HFF-Myc (cell line): ENCODE data around the gene KCNC1.

ENCODE experiments used
- DNase-seq: peaks from one replicate; pipeline ENCODE4 v3.0.0-alpha.2; 2011; ENCODE audit warnings: low read depth; ENCODE audit errors: extremely low read depth
- H3K4me3 ChIP-seq: replicated peaks from 2 replicates; pipeline ENCODE4 v1.5.1; 2011; ENCODE audit warnings: low read depth, mild to moderate bottlenecking, control low read depth, low read length
- TF ChIP-seq, protein P1 (sequence below): IDR thresholded peaks from 2 replicates; pipeline ENCODE4 v1.5.1; 2012; ENCODE audit warnings: mild to moderate bottlenecking, low read depth, low read length, control low read depth; ENCODE audit errors: missing control alignments

The KCNC1 gene

DNA sequence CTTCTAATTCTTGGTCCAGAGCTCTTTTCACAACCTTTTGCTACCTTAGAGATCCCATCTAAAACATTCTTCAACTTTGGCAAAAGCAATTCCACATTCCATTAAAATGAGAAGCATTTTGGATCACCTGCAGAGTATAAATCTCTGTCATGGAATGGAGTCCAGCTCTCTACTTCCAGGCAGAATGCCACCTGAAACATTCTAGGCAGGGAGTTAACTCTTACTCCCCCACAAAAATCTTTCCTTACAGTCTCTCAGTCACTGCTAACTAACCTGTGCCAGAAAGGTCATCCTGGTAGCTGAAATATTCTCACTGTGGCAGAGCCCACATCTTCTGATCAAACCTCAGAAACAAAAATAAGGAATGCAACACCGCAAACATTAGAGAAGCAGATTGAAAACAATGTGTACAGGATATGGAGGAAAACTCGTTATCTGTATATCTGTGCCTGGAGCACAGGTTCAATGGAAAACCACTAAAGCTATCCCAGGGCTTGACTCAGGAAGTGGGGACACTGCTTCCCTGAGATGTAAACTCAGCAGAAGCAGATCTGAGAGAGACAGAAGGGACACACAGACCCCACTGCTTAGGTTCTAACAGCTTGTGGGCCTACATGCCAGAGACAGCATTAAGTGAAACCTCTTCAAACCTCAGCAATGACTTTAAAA lies 78.9 kb downstream of the KCNC1 start:
- no peak for DNase-seq
- no peak overlapping the region for H3K4me3 ChIP-seq
- TF ChIP-seq, protein P1, sequence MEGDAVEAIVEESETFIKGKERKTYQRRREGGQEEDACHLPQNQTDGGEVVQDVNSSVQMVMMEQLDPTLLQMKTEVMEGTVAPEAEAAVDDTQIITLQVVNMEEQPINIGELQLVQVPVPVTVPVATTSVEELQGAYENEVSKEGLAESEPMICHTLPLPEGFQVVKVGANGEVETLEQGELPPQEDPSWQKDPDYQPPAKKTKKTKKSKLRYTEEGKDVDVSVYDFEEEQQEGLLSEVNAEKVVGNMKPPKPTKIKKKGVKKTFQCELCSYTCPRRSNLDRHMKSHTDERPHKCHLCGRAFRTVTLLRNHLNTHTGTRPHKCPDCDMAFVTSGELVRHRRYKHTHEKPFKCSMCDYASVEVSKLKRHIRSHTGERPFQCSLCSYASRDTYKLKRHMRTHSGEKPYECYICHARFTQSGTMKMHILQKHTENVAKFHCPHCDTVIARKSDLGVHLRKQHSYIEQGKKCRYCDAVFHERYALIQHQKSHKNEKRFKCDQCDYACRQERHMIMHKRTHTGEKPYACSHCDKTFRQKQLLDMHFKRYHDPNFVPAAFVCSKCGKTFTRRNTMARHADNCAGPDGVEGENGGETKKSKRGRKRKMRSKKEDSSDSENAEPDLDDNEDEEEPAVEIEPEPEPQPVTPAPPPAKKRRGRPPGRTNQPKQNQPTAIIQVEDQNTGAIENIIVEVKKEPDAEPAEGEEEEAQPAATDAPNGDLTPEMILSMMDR: no peak

DNA sequence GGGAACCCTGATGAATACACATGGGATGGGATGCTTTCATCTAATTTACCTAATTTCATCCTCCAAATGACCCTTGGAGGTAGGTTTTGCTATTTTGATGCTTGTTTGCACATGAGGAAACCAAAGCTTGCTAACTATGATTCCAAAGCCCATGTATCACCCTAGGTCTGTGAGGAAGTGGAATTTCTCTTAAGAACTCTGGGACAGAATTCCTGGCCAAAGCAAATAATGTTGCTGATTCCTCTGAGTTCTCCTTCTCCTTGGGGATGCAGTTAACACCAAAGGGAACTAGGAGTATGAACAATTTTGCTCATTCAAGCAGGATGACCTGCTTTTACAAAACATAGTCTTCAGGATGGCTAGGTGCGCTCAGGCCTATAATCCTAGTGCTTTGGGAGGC lies 80.0 kb downstream of the KCNC1 start:
- TF ChIP-seq, protein P1: no peak
- no peak overlapping the region for H3K4me3 ChIP-seq
- DNase-seq: no peak

DNA sequence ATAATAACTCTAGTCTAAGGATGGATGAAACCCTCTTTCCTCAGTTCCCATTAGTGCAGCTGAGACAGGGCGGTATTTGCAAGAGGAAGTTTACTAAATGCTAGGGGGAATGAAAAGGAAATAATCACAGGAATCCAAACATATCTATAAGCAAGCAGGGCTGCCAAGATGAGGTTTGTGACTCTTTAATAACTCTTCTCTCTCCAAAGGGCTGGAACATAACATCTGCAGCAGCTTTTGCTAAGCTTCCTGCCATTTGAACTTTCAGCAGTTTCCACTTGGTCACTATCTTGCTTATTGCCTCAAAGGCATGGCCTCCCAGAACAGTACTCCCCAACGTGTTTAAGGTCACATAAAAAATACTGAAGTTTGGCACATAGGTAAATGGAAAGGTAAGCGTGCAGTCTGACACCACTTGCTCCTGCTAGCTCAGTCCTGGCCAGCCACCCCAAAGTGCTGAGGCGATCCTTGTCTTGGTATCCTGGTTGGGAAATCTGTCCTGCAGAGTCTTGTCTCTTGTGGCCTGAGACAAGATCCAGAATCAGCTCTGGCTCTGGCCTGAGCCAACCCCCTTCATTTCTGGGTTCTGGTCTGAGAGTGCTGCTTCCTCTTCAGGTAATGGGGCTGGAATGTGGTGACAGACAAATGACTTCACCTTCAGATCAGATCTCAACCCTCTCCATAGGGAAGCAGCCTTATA lies 81.8 kb downstream of the KCNC1 start:
- TF ChIP-seq, protein P1: no peak
- no peak overlapping the region for H3K4me3 ChIP-seq
- no peak for DNase-seq

DNA sequence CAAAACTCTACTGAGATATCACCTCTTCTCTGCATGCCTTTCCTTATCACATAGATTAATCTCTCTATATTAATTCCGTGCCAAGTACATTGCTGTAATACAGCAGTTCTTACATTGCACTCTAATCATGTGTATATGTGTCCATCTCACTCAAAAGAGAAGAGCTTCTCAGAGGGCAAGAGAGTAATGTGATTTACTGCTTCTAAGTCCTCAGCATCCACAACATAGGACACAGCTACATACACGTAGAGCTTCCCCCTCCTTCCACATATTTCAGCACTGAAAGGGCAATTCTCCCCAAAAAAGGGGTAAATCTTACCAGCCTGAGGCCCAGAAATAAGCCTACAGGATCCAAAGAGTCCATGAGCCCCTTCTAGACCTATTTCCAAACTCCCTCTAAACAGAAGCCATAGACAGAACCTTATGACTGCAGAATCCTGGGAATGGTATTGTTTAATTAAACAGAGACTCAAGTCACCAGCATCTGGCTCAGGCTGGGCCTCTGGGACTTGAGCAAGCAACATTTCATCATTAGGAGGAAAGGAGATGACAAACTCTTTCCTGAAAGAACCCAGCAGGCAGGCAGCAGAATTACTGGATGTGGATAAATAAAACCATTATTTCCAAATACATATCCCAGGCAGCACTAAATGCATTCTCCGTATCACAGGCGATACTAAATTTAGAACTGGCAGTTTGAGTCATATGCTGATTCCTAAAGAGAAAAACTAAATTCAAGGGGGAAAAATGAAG lies 87.2 kb downstream of the KCNC1 start:
- H3K4me3 ChIP-seq: no peak overlapping the region
- TF ChIP-seq, protein P1: no peak
- no peak for DNase-seq

DNA sequence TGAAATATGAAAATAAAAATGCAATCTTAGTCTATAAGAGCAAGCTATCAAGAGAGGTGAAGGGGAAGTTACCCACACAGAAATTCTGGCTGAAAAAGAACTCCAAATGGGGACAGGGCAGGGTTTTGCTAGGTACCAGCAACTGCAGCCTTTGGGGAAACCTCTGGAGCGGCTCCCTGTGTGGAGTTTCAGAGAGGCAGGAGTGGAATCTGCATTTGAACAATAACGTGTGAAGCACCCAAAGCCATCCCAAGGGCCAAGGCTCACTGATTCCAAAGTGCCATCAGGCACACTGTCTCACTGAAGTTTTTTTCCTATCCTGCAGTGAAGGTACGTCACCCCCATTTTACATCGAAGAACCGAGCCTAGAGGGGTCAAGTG lies 87.8 kb downstream of the KCNC1 start:
- no peak overlapping the region for H3K4me3 ChIP-seq
- no peak for DNase-seq
- TF ChIP-seq, protein P1: no peak

DNA sequence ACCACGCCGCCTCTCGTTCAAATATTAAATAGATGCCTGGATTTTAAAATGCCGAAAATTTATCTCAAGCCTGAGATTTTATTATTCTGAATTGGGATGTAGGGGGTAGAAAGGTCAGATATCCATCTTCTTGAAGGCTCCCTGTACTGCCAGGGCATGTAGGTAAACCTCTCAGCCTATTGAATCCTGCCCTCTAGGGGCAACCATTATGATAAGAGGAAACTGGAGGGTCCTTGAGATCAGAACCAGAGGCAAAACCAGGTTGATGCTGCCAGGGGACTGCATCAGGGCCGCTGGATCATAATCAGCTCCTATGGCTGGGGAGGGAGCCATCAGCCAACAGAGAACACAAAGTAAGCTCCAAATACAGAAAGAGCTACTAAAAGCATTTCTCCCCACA lies 92.4 kb downstream of the KCNC1 start:
- TF ChIP-seq, protein P1: peak; percentile 22
- no peak overlapping the region for H3K4me3 ChIP-seq
- no peak for DNase-seq
